Activated CD8-positive, alpha-beta memory T cell treated with anti-CD3 and anti-CD28 coated beads, Interleukin-2, amount 10 ng/mL, durations not matched to agents 7 days and 5 days (primary cell): Measurements from ENCODE around the gene PHLPP1. TPM values are rescaled to one million over a fixed set of nuclear protein-coding genes. Genes with fewer than 3 reads are reported as not detected.

ENCODE experiments used
- ATAC-seq: fragments of 150-1000 bp; cut with Tn5 transposase; one replicate; pipeline ENCODE4 v1.10.0; 2021; ENCODE audit warnings: moderate library complexity
- CTCF ChIA-PET: fragments of 350-600 bp; sonication (Branson Sonifier 250); formaldehyde crosslinking; loops from one replicate; lab custom pipeline; 2021; ENCODE audit warnings: antibody characterized with exemption; lab: Charles Lee
- DNase-seq: peaks from one replicate; pipeline ENCODE4 v3.0.0-alpha.2; 2020
- H3K27ac Mint-ChIP-seq: one replicate; pipeline ENCODE4 v1.8.0; 2021; ENCODE audit warnings: mild to moderate bottlenecking, mixed read lengths
- H3K27me3 Mint-ChIP-seq: one replicate; pipeline ENCODE4 v1.8.0; 2021; ENCODE audit warnings: mixed read lengths
- H3K36me3 Mint-ChIP-seq: one replicate; pipeline ENCODE4 v1.8.0; 2021; ENCODE audit warnings: mild to moderate bottlenecking, mixed read lengths
- H3K4me1 Mint-ChIP-seq: one replicate; pipeline ENCODE4 v1.8.0; 2021; ENCODE audit warnings: mixed read lengths
- H3K4me3 Mint-ChIP-seq: one replicate; pipeline ENCODE4 v1.8.0; 2021; ENCODE audit warnings: mild to moderate bottlenecking, moderate library complexity, mixed read lengths
- H3K9me3 Mint-ChIP-seq: one replicate; pipeline ENCODE4 v1.8.0; 2022; ENCODE audit warnings: low read depth, mixed read lengths
- total RNA-seq, 2 experiments: library from RNA; stranded (reverse); gene quantifications; one replicate each; pipeline ENCODE4 v1.2.3, GENCODE V29; 2021

The PHLPP1 gene
- total RNA-seq, 2 experiments from 2014 or later = 9.8 to 18.3 TPM

DNA sequence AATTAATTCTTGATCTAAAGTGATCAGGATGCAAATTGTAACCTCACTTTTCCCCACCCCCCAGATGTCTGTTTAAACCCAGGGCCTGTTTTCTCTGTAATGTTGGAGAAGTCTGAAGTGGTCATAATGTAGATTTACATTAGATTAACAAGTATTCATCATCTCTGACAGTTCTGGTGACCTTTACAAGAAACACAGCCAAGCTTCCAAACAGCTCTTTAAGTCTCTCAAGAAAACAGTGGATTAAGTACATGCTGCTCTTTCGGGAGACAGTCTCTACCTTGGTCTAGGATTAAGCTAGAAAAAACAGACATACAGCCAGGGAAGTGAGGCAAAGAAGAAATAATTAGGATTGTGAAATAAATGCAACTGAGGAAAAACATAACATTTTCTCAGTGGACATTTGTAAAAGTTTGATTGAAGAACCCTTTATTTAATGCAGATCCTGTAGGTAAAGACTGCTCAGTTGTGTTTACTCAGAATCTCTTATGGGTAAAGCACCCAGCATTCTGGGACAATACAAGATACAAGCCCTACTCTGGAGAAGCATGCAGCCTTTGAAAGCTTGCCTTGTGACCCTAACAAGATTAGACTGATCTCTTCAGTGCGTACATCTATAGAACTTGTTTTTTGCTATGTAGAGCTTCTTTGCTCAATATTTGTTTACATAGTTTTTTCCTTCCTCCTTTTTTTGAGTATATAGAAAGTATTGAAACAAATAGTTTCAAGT lies 203.9 kb downstream of the PHLPP1 start:
- no peak overlapping the region for H3K4me3 Mint-ChIP-seq
- CTCF ChIA-PET = interaction anchor here (0.9 to 1.5 kb wide), 2 partner anchors 18 to 39 kb away, joined by 3 read pairs; no protein-coding TSS in a partner anchor
- peaks cover 7% of the 10 kb centered on the region for H3K36me3 Mint-ChIP-seq
- H3K27ac Mint-ChIP-seq = no peak overlapping the region
- no peaks in the 10 kb centered on the region for H3K4me1 Mint-ChIP-seq
- H3K27me3 Mint-ChIP-seq = no peaks in the 10 kb centered on the region
- H3K9me3 Mint-ChIP-seq = no peaks in the 10 kb centered on the region
- no peak for DNase-seq
- ATAC-seq = no peak

DNA sequence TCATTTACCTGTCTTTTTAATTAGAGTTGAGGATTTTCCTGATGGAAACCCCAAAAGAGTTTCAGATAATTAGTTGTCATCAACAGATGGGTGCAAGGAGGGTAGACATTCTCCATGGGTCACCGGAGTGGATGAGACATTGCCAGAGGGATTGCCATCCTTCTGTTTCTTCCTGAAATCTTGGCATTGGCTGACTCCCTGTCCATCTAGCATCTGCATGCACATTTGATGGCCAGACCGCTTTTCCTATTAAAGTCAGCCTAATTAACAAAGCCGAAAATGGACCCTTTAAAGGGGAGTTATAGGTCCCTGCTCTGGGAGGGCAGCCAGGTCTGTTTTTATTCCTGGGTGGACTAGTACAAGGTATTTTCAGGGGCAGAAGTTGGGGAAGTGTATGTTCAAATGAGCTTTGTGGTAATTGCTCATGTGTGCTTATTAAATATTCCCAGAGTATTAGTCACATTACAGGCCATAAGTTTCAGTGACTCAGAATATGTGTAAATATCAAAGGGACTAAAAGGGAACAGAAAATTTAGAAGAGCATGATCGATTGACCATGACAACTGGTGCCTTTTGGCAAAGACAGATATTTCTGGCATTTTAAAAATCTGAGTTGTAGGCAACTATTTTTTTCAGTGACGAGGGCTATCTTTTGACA lies 209.8 kb downstream of the PHLPP1 start:
- H3K4me3 Mint-ChIP-seq = no peak overlapping the region
- CTCF ChIA-PET = interaction anchor here (0.7 kb wide), 1 partner anchor 347 kb away, joined by 3 read pairs; no protein-coding TSS in a partner anchor
- ATAC-seq (no peak), DNase-seq (no peak)
- no peaks in the 10 kb centered on the region for H3K27me3 Mint-ChIP-seq
- no peak overlapping the region for H3K27ac Mint-ChIP-seq
- H3K36me3 Mint-ChIP-seq = peaks cover 4% of the 10 kb centered on the region
- no peaks in the 10 kb centered on the region for H3K4me1 Mint-ChIP-seq
- peaks cover 1% of the 10 kb centered on the region for H3K9me3 Mint-ChIP-seq

DNA sequence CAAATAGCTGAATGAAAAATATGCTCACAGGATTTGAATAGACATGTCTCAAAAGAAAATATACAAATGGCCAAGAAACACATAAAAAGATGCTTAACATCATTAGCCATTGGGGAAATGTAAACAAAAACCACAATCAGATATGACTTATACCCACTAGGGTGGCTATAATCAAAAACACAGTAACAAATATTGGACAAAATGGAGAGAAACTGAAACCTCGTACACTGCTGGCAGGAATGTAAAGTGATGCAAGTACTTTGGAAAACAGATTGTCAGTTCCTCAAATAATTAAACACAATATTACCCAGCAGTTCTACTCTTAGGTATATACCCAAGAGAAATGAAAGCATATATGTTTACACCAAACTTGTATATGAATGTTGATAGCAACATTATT lies 213.0 kb downstream of the PHLPP1 start:
- Mint-ChIP-seq H3K4me1 (no peaks in the 10 kb centered on the region), H3K9me3 (peaks cover 7% of the 10 kb centered on the region), H3K36me3 (peaks cover 13% of the 10 kb centered on the region), H3K4me3 (no peak overlapping the region), H3K27ac (no peak overlapping the region), H3K27me3 (no peaks in the 10 kb centered on the region)
- DNase-seq = no peak
- CTCF ChIA-PET = no interaction called here
- no peak for ATAC-seq

DNA sequence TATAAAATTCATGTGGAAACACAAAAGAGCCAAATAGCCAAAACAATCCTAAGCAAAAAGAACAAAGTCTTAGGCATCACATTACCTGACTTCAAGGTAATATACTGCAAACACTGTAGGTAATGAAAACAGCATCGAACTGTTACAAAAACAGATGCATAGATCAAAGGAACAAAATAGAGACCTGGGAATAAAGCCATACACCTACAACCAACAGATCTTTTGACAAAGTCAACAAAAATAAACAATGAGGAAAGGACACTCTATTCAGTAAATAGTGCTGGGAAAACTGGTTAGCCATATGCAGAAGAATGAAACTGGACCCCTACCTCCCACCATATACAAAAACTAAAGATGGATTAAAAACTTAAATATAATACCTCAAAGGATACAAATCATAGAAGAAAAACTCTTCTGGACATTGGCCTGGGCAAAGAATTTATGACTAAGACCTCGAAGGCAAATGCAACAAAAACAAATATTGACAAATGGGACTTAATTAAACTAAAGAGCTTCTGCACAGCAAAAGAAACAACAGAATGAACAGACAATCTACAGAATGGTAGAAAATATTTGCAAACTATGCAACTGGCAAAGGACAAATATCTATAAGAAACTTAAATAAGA lies 218.0 kb downstream of the PHLPP1 start:
- Mint-ChIP-seq H3K27me3 (no peaks in the 10 kb centered on the region), H3K4me1 (peaks cover 8% of the 10 kb centered on the region), H3K27ac (no peak overlapping the region), H3K4me3 (no peak overlapping the region), H3K9me3 (peaks cover 10% of the 10 kb centered on the region), H3K36me3 (peaks cover 13% of the 10 kb centered on the region)
- ATAC-seq = no peak
- CTCF ChIA-PET = no interaction called here
- no peak for DNase-seq

DNA sequence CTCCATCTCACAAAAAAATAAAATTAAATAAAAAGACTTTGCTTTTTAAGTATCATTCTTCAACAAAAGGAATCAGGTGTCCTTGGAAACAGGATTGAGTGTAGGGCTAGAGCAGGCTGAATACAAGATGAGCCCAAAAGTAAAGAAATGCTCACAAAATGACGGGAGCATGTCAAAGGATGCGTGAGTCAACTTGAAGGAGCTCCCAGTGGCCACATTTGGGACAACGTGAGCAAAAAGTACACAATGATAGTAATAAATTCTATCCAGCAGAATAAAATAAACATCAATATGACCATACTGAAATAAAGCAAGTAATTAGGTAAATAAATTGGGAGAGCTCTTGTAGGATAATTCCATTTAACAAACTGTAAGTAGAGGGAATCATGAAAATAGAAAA lies 220.7 kb downstream of the PHLPP1 start:
- no peak overlapping the region for H3K27ac Mint-ChIP-seq
- H3K4me3 Mint-ChIP-seq = no peak overlapping the region

DNA sequence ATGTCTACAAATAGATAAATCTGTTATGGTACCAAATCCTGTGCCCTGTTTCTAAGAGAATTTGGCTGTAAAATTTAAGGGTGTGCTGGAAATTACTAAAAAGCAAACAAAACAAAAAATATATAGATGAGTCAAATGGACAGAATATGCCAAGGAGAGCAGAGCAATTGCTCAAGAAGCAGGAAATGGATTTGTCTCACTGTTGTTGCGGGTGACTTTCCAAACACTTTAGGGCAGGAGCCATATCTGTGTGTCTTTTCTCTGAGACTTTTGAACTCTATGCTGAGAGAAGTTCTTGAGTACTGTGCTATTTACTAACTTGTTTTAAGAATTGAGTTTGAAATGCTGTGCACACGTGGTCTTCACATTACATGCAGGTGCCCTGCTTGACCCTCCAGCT lies 221.7 kb downstream of the PHLPP1 start:
- Mint-ChIP-seq H3K27me3 (no peaks in the 10 kb centered on the region), H3K27ac (no peak overlapping the region), H3K9me3 (peaks cover 2% of the 10 kb centered on the region), H3K36me3 (peaks cover 5% of the 10 kb centered on the region), H3K4me1 (peaks cover 16% of the 10 kb centered on the region), H3K4me3 (no peak overlapping the region)
- CTCF ChIA-PET = no interaction called here
- ATAC-seq (no peak), DNase-seq (no peak)

More for the DNA sequence above, 220.7 kb downstream of the PHLPP1 start:
- DNase-seq (no peak), ATAC-seq (no peak)
- Mint-ChIP-seq H3K4me1 (peaks cover 16% of the 10 kb centered on the region), H3K36me3 (peaks cover 13% of the 10 kb centered on the region), H3K27me3 (no peaks in the 10 kb centered on the region), H3K9me3 (peaks cover 6% of the 10 kb centered on the region)
- CTCF ChIA-PET = interaction anchor here (0.5 to 1.1 kb wide), 2 partner anchors 22 to 56 kb away, joined by 3 read pairs; no protein-coding TSS in a partner anchor

DNA sequence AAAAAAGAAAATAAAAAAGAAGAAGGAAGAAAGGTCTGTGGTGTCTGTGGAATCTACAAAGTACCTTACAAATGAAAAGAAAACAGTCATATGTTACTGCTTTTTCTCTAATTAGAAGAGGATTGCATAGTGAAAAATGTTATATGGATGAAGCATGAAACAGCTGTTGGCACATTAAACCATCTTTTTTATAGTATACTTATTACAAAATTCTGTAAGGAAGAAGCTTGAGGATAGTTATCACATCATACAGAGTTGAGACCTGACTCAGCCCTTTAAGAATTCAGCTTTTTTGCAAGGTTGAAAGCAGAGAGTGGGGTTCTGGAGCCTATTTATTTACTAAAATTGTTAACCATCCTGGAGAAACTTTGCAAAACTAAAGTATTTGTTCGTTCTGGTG lies 222.7 kb downstream of the PHLPP1 start:
- CTCF ChIA-PET = no interaction called here
- Mint-ChIP-seq H3K27ac (no peak overlapping the region), H3K9me3 (peaks cover 2% of the 10 kb centered on the region), H3K4me3 (no peak overlapping the region), H3K4me1 (peaks cover 16% of the 10 kb centered on the region), H3K36me3 (peaks cover 2% of the 10 kb centered on the region), H3K27me3 (no peaks in the 10 kb centered on the region)
- ATAC-seq (no peak), DNase-seq (no peak)

DNA sequence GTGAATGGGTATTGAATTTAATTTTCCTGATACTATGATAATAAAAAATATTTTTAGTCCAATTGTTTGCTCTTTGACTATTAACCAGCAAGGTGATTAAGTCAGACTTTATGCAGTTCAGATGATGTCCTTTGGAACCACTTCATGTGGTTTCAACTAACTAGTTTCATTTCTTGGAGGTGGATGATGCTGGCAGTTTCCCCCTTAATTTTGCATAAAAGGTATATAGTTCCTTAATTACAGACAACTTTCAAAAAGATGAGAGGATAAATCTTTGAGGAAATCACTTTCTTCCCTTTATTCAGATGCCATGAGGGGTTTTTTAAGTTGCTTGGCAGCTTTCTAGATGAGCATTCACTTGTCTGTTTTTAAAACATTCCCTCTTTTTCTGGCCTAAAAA lies 223.1 kb downstream of the PHLPP1 start:
- H3K27me3 Mint-ChIP-seq = no peaks in the 10 kb centered on the region
- DNase-seq (no peak), ATAC-seq (peak; percentile 51)
- CTCF ChIA-PET = no interaction called here
- H3K9me3 Mint-ChIP-seq = peaks cover 2% of the 10 kb centered on the region
- H3K4me3 Mint-ChIP-seq = no peak overlapping the region
- peaks cover 16% of the 10 kb centered on the region for H3K4me1 Mint-ChIP-seq
- peaks cover 2% of the 10 kb centered on the region for H3K36me3 Mint-ChIP-seq
- peak overlapping the region; percentile 28 for H3K27ac Mint-ChIP-seq

DNA sequence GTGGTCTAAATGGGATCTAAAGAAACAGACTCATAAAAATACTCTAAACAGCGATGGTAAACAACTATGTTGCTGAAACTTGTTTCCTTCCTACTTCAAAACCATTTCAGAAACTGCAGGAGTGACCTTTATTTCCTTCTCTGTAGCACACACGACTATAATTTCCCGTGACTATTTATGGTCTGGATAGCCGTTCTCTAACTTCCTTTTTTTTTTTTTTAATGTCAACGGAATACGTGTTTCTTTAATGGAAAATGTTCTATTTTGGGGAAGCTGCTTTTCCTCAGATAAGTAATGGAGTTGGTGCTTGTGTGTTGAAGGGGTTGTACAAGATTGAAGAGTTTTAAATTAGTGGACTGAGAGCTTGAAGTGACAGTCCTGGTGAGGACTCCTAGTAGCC lies 224.1 kb downstream of the PHLPP1 start:
- H3K9me3 Mint-ChIP-seq = no peaks in the 10 kb centered on the region
- DNase-seq (no peak), ATAC-seq (no peak)
- H3K36me3 Mint-ChIP-seq = peaks cover 2% of the 10 kb centered on the region
- H3K27me3 Mint-ChIP-seq = no peaks in the 10 kb centered on the region
- no peak overlapping the region for H3K4me3 Mint-ChIP-seq
- peak overlapping the region; percentile 24 for H3K27ac Mint-ChIP-seq
- H3K4me1 Mint-ChIP-seq = peaks cover 16% of the 10 kb centered on the region
- CTCF ChIA-PET = interaction anchor here (1.2 kb wide), 1 partner anchor 224 kb away, joined by 7 read pairs; the partner anchor contains the start of gene PHLPP1

DNA sequence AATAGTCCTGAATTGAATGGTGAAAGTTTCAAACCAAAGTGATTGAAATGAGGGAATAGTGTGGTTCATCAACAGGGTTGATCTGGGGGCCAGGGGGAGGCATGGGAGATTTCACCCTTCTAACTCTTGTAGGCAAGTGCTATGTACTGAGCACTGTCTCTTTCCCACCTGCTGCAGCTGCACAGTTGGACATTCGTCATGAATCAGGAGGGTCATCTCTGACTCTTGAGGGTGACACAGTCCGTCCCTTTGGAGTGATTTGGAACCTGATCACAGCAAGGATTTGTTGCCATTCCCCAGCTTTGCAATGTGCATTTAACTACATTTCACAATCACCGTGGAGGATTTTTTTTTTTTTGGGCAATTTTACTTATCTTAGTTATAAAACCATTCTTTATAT lies 224.6 kb downstream of the PHLPP1 start:
- Mint-ChIP-seq H3K36me3 (peaks cover 2% of the 10 kb centered on the region), H3K4me1 (peaks cover 16% of the 10 kb centered on the region), H3K4me3 (no peak overlapping the region), H3K27ac (no peak overlapping the region), H3K9me3 (no peaks in the 10 kb centered on the region), H3K27me3 (no peaks in the 10 kb centered on the region)
- DNase-seq (no peak), ATAC-seq (no peak)
- CTCF ChIA-PET = interaction anchor here (1.2 kb wide), 1 partner anchor 225 kb away, joined by 7 read pairs; the partner anchor contains the start of gene PHLPP1

DNA sequence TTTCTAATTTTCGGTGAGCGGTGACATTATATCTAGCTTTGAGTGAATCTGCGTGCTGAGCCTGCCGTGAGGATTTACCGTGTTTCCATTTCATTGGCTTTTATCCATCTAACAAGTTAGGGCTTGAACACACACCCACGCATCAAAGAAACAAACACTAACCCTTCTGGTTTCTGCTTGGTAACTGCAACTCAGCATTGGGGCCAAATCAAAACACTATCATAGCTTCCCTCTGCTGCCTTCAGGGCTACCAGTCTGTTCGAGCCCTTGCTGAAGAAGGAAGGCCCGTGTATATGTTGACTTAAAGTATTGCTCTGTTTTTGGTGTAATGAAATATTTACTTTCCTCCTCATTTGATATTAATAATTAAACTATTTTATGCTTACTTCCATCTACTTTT lies 227.2 kb downstream of the PHLPP1 start:
- DNase-seq (no peak), ATAC-seq (no peak)
- CTCF ChIA-PET = interaction anchor here (1.0 to 1.7 kb wide), 2 partner anchors 16 to 40 kb away, joined by 3 to 4 read pairs; no protein-coding TSS in a partner anchor
- Mint-ChIP-seq H3K27ac (no peak overlapping the region), H3K4me3 (no peak overlapping the region), H3K27me3 (no peaks in the 10 kb centered on the region), H3K9me3 (no peaks in the 10 kb centered on the region), H3K4me1 (peaks cover 14% of the 10 kb centered on the region), H3K36me3 (peaks cover 11% of the 10 kb centered on the region)

DNA sequence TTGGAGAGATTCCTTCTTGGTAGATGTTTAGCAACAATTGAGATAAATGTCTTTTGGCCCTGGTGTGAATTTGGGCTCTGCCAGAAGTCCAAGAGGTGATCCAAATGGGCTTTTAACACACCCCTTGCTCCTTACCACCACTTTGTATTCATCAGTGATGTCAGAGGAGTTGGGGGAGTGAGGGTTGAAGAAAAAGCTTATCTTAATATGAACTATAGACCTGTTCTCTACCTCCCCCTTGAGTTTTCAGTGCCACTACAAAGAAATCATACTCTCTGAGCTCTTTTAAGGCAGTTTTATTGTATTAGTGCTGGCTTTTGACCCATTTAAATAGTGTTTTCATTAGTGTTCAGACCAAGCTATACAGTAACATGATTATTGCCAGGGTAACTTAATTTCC lies 229.1 kb downstream of the PHLPP1 start:
- ATAC-seq (no peak), DNase-seq (no peak)
- CTCF ChIA-PET = interaction anchor here (0.6 to 1.1 kb wide), 3 partner anchors 229 to 358 kb away, joined by 3 to 6 read pairs (median 3); partner anchors contain the start of gene PHLPP1
- H3K27me3 Mint-ChIP-seq = no peaks in the 10 kb centered on the region
- H3K27ac Mint-ChIP-seq = no peak overlapping the region
- H3K4me3 Mint-ChIP-seq = no peak overlapping the region
- H3K36me3 Mint-ChIP-seq = peaks cover 11% of the 10 kb centered on the region
- H3K4me1 Mint-ChIP-seq = peaks cover 1% of the 10 kb centered on the region
- H3K9me3 Mint-ChIP-seq = no peaks in the 10 kb centered on the region

DNA sequence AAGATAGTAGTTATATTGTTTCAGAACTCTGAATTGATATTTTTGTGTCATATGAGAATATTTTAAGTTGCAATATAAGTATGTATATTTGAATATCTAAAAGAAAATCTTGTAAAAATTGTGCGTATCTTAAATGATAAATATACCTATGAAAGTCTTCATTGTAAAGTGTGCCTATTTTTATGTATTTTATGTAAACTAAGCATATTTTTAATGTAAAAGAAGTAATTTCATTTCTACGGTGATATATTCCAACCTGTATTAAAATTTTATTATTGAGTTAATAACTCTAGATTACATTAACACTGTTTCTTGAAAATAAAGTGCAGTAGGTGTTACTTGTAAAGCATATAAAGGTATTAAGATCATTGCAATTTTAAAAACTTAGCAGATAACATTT lies 233.4 kb downstream of the PHLPP1 start:
- Mint-ChIP-seq H3K27me3 (no peaks in the 10 kb centered on the region), H3K27ac (no peak overlapping the region), H3K4me1 (peaks cover 7% of the 10 kb centered on the region), H3K9me3 (no peaks in the 10 kb centered on the region), H3K4me3 (no peak overlapping the region), H3K36me3 (peaks cover 11% of the 10 kb centered on the region)
- ATAC-seq (no peak), DNase-seq (no peak)
- CTCF ChIA-PET = no interaction called here
